Breast epithelium (tissue), 3 donors: ENCODE measurements around the gene USP21.

Experiments used
- POLR2A ChIP-seq: fragments of 450-650 bp; IDR thresholded peaks from one replicate; pipeline ENCODE4 v1.6.1; 2016; ENCODE audit warnings: antibody characterized with exemption, mild to moderate bottlenecking, moderate library complexity
- POLR2AphosphoS5 ChIP-seq, 3 donors: sonication (generic); formaldehyde crosslinking; IDR thresholded peaks; one replicate each; pipeline ENCODE4 v1.6.1; 2017; ENCODE audit warnings: antibody characterized with exemption in 3 of 3
- TF ChIP-seq, protein P1 (sequence below), 3 donors: fragments of 450-650 bp; IDR thresholded peaks; one replicate each; pipeline ENCODE4 v1.5.1; 2016 to 2017; ENCODE audit warnings: antibody characterized with exemption in 3 of 3, mild to moderate bottlenecking in 3 of 3, moderate library complexity in 3 of 3

DNA sequence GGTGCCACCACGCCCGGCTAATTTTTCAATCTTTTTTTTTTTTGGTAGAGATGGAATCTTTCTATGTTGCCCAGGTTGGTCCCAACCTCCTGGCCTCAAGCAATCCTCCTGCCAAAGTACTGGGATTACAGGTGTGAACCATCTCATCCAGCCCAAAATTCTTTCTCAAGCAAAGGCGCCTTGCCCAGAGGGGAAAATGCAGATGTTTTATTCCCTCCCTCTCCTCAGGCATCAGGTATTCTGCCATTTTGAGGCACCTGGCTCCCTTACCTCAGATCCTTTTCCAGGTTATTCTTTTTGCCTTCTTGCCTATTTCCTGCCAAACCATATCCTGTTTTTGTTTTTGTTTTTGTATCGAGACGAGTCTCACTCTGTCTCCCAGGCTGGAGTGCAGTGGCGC lies 29.1 kb downstream of the USP21 start:
- TF ChIP-seq, protein P1, sequence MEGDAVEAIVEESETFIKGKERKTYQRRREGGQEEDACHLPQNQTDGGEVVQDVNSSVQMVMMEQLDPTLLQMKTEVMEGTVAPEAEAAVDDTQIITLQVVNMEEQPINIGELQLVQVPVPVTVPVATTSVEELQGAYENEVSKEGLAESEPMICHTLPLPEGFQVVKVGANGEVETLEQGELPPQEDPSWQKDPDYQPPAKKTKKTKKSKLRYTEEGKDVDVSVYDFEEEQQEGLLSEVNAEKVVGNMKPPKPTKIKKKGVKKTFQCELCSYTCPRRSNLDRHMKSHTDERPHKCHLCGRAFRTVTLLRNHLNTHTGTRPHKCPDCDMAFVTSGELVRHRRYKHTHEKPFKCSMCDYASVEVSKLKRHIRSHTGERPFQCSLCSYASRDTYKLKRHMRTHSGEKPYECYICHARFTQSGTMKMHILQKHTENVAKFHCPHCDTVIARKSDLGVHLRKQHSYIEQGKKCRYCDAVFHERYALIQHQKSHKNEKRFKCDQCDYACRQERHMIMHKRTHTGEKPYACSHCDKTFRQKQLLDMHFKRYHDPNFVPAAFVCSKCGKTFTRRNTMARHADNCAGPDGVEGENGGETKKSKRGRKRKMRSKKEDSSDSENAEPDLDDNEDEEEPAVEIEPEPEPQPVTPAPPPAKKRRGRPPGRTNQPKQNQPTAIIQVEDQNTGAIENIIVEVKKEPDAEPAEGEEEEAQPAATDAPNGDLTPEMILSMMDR (IDR thresholded peaks at IDR 0.05) = no peak
- TF ChIP-seq POLR2AphosphoS5 (IDR thresholded peaks at IDR 0.05) = no peak
- TF ChIP-seq POLR2A = no peak
